Glutamatergic neuron (in vitro differentiated cells): ENCODE data around the gene DTNA. TPM values are rescaled to one million over a fixed set of nuclear protein-coding genes. Genes with fewer than 3 reads are reported as not detected.
"Not testable (repeated sequence)": the region's sequence is repeated elsewhere in the genome, so short reads cannot be mapped to it uniquely, and the experiment has no call there.

ENCODE experiments used
- DNase-seq: peaks from one replicate; pipeline ENCODE4 v3.0.0; 2022
- H3K27ac Mint-ChIP-seq: one replicate; pipeline ENCODE4 v1.8.0; 2020; ENCODE audit warnings: mild to moderate bottlenecking, mixed read lengths, inconsistent platforms; ENCODE audit not compliant: unreplicated experiment
- H3K27me3 Mint-ChIP-seq: one replicate; pipeline ENCODE4 v1.8.0; 2020; ENCODE audit warnings: mild to moderate bottlenecking, moderate library complexity, mixed read lengths, inconsistent platforms; ENCODE audit not compliant: unreplicated experiment
- H3K36me3 Mint-ChIP-seq: one replicate; pipeline ENCODE4 v1.8.0; 2020; ENCODE audit warnings: mild to moderate bottlenecking, mixed read lengths, inconsistent platforms; ENCODE audit not compliant: unreplicated experiment
- H3K4me1 Mint-ChIP-seq: one replicate; pipeline ENCODE4 v1.8.0; 2020; ENCODE audit warnings: mild to moderate bottlenecking, low read depth, mixed read lengths, inconsistent platforms; ENCODE audit not compliant: unreplicated experiment
- H3K4me3 Mint-ChIP-seq: one replicate; pipeline ENCODE4 v1.8.0; 2020; ENCODE audit warnings: mild to moderate bottlenecking, mixed read lengths, inconsistent platforms; ENCODE audit not compliant: unreplicated experiment
- H3K9me3 Mint-ChIP-seq: one replicate; pipeline ENCODE4 v1.8.0; 2020; ENCODE audit warnings: mild to moderate bottlenecking, moderate library complexity, mixed read lengths, inconsistent platforms; ENCODE audit not compliant: unreplicated experiment
- total RNA-seq: library from RNA; stranded (reverse); fragmentation: NEBNext Ultra II Directional; extraction: Animal tissue kit (Norgen Biotek cat#: 25700); gene quantifications from one replicate; pipeline ENCODE4 v1.2.1, GENCODE V29; 2021; ENCODE audit not compliant: unreplicated experiment
- TF ChIP-seq, protein P1 (sequence below): fragments of 200-600 bp; sonication (generic); IDR thresholded peaks from one replicate; pipeline ENCODE4 v1.5.0; 2021; ENCODE audit not compliant: partially characterized antibody, unreplicated experiment

Gene DTNA
- total RNA-seq, 1 donor from 2014 or later, result 29.5 TPM

DNA sequence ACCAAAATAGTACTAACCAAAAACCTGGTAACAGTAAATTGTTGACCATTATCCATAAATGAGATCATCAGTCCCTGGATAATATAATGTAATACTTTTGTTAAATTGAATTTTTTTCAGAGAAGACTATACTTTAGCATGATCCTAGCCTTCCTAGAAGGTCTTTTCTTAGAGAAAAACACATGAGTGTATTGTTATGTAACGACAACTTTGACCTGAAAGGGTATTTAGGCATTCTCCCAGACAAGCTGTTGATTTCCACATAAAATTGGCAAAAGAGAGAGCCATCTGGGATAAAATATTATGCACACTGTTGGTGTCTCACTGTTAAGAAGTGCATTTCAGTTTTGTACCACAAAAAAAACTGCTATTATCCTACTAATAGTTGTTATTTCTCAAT is 211.1 kb downstream of the DTNA start:
- DNase-seq, result no peak
- Mint-ChIP-seq H3K27ac (no peak overlapping the region), H3K4me3 (no peak overlapping the region), H3K36me3 (no peaks in the 10 kb centered on the region), H3K4me1 (peaks cover 4% of the 10 kb centered on the region), H3K9me3 (no peaks in the 10 kb centered on the region), H3K27me3 (no peaks in the 10 kb centered on the region)
- TF ChIP-seq, protein P1, sequence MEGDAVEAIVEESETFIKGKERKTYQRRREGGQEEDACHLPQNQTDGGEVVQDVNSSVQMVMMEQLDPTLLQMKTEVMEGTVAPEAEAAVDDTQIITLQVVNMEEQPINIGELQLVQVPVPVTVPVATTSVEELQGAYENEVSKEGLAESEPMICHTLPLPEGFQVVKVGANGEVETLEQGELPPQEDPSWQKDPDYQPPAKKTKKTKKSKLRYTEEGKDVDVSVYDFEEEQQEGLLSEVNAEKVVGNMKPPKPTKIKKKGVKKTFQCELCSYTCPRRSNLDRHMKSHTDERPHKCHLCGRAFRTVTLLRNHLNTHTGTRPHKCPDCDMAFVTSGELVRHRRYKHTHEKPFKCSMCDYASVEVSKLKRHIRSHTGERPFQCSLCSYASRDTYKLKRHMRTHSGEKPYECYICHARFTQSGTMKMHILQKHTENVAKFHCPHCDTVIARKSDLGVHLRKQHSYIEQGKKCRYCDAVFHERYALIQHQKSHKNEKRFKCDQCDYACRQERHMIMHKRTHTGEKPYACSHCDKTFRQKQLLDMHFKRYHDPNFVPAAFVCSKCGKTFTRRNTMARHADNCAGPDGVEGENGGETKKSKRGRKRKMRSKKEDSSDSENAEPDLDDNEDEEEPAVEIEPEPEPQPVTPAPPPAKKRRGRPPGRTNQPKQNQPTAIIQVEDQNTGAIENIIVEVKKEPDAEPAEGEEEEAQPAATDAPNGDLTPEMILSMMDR, result no peak

DNA sequence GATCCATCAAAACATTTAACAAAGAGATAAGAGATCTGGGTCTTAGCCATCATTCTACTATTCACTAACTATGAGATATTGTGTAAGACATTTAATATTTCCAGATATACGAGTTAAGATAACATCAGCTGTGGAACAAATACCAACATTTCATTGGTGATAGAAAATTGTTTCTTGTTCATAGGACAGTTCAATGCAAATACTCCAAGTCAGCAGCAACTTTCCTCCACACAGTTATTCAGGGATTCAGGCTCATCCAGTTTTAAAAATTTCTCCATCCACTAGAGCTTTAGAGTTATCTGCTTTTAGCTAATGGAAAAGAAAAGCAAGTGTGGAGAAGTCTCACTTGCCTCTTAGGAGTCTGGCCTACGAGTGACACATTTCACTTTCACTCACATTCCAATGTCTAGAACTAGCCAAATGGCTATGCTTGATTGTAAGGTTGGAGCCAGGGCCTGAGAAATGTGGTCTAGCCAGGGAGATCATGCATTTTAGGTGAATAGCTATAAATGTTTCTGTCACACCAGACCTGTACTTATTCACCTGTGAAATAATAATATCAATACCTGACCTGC is 211.8 kb downstream of the DTNA start:
- Mint-ChIP-seq H3K4me1 (peaks cover 5% of the 10 kb centered on the region), H3K36me3 (no peaks in the 10 kb centered on the region), H3K4me3 (no peak overlapping the region), H3K9me3 (no peaks in the 10 kb centered on the region), H3K27me3 (no peaks in the 10 kb centered on the region), H3K27ac (no peak overlapping the region)
- TF ChIP-seq, protein P1, result no peak
- DNase-seq, result no peak

DNA sequence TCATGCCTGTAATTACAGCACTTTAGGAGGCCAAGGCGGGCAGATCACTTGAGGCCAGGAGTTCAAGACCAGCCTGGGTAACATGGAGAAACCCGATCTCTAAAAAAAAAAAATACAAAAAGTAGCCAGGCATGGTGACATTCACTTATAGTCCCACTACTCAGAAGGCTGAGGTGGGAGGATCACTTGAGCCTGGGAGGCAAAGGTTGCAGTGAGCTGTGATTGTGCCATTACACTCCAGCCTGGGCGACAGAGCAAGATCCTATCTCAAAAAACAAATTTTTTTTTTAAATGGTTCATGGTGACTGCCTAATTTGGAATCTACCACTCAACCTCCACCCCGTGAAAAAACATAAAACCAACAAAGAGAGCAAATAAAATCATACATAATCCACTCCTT is 212.5 kb downstream of the DTNA start:
- H3K9me3 Mint-ChIP-seq, H3K36me3 Mint-ChIP-seq, H3K4me3 Mint-ChIP-seq, H3K27ac Mint-ChIP-seq, H3K4me1 Mint-ChIP-seq, H3K27me3 Mint-ChIP-seq, DNase-seq: not testable (repeated sequence)

DNA sequence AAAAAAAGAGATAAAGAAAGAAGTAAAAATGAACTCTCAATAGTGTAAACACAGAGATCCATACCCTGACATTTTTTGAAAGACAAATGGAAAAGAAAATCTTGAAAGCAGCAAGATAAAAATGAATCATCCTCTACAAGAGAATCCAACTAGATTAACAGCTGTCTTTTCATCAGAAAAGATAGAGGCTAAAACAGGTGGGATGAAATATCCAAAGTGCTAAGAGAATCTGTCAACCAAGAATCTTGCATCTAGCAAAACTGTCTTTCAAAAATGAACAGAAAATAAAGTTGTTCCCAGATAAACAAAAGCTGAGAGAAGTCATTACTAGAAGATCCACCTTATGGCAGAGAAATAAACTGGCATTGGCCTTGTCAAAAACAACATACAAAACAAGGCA is 213.8 kb downstream of the DTNA start:
- Mint-ChIP-seq H3K4me1 (peaks cover 15% of the 10 kb centered on the region), H3K27me3 (no peaks in the 10 kb centered on the region), H3K4me3 (no peak overlapping the region), H3K9me3 (no peaks in the 10 kb centered on the region), H3K36me3 (no peaks in the 10 kb centered on the region), H3K27ac (no peak overlapping the region)
- no peak for DNase-seq
- TF ChIP-seq, protein P1, result no peak

DNA sequence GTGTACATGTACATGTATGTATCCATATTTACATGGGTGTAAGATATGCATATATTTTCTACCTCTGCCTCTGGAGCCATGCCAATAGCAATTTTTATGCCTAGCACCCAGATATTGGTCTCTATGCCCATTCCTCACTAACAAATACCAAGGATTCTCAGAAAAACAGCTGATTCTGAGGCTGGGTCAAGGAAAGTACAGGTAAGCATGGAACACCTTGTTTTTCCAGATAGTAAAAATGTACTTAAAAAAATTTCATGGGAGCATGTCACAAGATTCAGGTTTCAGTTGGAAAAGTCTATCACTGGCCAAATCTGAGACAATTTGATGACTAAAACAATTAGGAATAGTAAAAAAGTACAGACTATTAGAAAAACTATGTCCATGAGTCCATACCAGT is 216.6 kb downstream of the DTNA start:
- Mint-ChIP-seq H3K4me3 (no peak overlapping the region), H3K9me3 (no peaks in the 10 kb centered on the region), H3K36me3 (no peaks in the 10 kb centered on the region), H3K27ac (no peak overlapping the region), H3K27me3 (no peaks in the 10 kb centered on the region), H3K4me1 (peaks cover 18% of the 10 kb centered on the region)
- no peak for DNase-seq
- TF ChIP-seq, protein P1, result no peak
